B cell (primary cell): ENCODE measurements around the gene GRIP2. TPM values are rescaled to one million over a fixed set of nuclear protein-coding genes. Genes with fewer than 3 reads are reported as not detected.

ENCODE experiments used
- ATAC-seq: fragments of 200-7000 bp; cut with Tn5 transposase; one replicate; pipeline ENCODE4 v1.10.0; 2021; ENCODE audit warnings: low read depth, mild to moderate bottlenecking, moderate number of reproducible peaks, moderate library complexity
- CTCF ChIA-PET: fragments of 350-600 bp; sonication (Branson Sonifier 250); formaldehyde crosslinking; loops from one replicate; lab custom pipeline; 2021; ENCODE audit warnings: antibody characterized with exemption, inconsistent platforms; lab: Charles Lee
- POLR2A ChIA-PET: fragments of 350-600 bp; sonication (Branson Sonifier 250); formaldehyde crosslinking; loops from one replicate; lab custom pipeline; 2021; ENCODE audit warnings: antibody characterized with exemption; lab: Charles Lee
- DNase-seq: peaks from one replicate; pipeline ENCODE4 v3.0.0; 2013
- H2AFZ ChIP-seq: 2 replicates; pipeline ENCODE4 v1.6.1; 2012; ENCODE audit warnings: mild to moderate bottlenecking, low read depth, low read length; ENCODE audit not compliant: insufficient read depth, poor library complexity, severe bottlenecking
- H3K27ac ChIP-seq, 2 donors: 1 replicate in 1 of 2; 2 replicates in 1 of 2; pipeline ENCODE4 v1.5.1; 2012 to 2013; ENCODE audit warnings: low read length in 2 of 2, mild to moderate bottlenecking in 2 of 2, moderate library complexity in 1 of 2
- H3K27me3 ChIP-seq, 4 experiments: fragments of 200-600 bp in 1 of 4; sonication (generic) in 1 of 4; replicated peaks in 1 of 4; 1 replicate in 2 of 4; 2 replicates in 2 of 4; pipeline versions ENCODE4 v1.6.1 to v1.7.0; 2013 to 2016; ENCODE audit warnings: low read length in 3 of 4, mild to moderate bottlenecking in 2 of 4, mixed read lengths in 1 of 4, moderate library complexity in 1 of 4; ENCODE audit not compliant: insufficient read depth in 4 of 4, control insufficient read depth in 3 of 4; ENCODE audit errors: control extremely low read depth in 1 of 4
- H3K36me3 ChIP-seq, 2 experiments: replicated peaks in 1 of 2; 1 replicate in 1 of 2; 2 replicates in 1 of 2; pipeline versions ENCODE4 v1.6.1 to v1.7.1; 2013; ENCODE audit warnings: low read length in 1 of 2; ENCODE audit not compliant: insufficient read depth in 2 of 2, control insufficient read depth in 1 of 2; ENCODE audit errors: control extremely low read depth in 1 of 2, extremely low read depth in 1 of 2
- H3K4me1 ChIP-seq, 2 donors: fragments of 200-600 bp in 1 of 2; sonication (generic) in 1 of 2; 1 replicate in 1 of 2; 2 replicates in 1 of 2; pipeline versions ENCODE4 v1.5.1 to v1.6.1; 2013 to 2017; ENCODE audit warnings: low read length in 2 of 2; ENCODE audit not compliant: control insufficient read depth in 2 of 2, insufficient read depth in 2 of 2
- H3K4me2 ChIP-seq: replicated peaks from 2 replicates; pipeline ENCODE3; 2012; ENCODE audit warnings: mild to moderate bottlenecking, low read depth, low read length; ENCODE audit not compliant: poor library complexity, severe bottlenecking
- H3K4me3 ChIP-seq, 5 experiments: fragments of 200-600 bp in 1 of 5; sonication (generic) in 1 of 5; 1 replicate in 3 of 5; 2 replicates in 2 of 5; pipeline versions ENCODE4 v1.5.1 to v1.7.0; 2011 to 2016; ENCODE audit warnings: low read length in 4 of 5, mild to moderate bottlenecking in 4 of 5, low read depth in 2 of 5, control low read depth in 1 of 5, moderate library complexity in 1 of 5; ENCODE audit not compliant: insufficient read depth in 1 of 5; ENCODE audit errors: control extremely low read depth in 1 of 5, extremely low read depth in 1 of 5
- H3K79me2 ChIP-seq: fragments of 200-600 bp; sonication (generic); one replicate; pipeline ENCODE4 v1.6.0; 2016; ENCODE audit warnings: low read length; ENCODE audit not compliant: control insufficient read depth, insufficient read depth
- H3K9ac ChIP-seq: fragments of 200-600 bp; sonication (generic); 2 replicates; pipeline ENCODE4 v1.6.1; 2017; ENCODE audit warnings: mild to moderate bottlenecking, low read length, moderate library complexity
- H3K9me3 ChIP-seq, 3 donors: one replicate each; pipeline versions ENCODE4 v1.6.1 to v1.7.1; 2013; ENCODE audit warnings: low read length in 2 of 3; ENCODE audit not compliant: control insufficient read depth in 2 of 3, insufficient read depth in 1 of 3; ENCODE audit errors: control extremely low read depth in 1 of 3
- H4K20me1 ChIP-seq: 2 replicates; pipeline ENCODE4 v1.6.0; 2012; ENCODE audit warnings: mild to moderate bottlenecking, low read length; ENCODE audit not compliant: insufficient read depth, control insufficient read depth, poor library complexity, severe bottlenecking
- H3K27ac Mint-ChIP-seq: one replicate; pipeline ENCODE4 v1.8.0; 2021; ENCODE audit warnings: mixed read lengths
- H3K27me3 Mint-ChIP-seq: one replicate; pipeline ENCODE4 v1.8.0; 2021; ENCODE audit warnings: mixed read lengths
- H3K4me1 Mint-ChIP-seq: one replicate; pipeline ENCODE4 v1.8.0; 2021; ENCODE audit warnings: mixed read lengths
- H3K4me3 Mint-ChIP-seq: one replicate; pipeline ENCODE4 v1.8.0; 2021; ENCODE audit warnings: mixed read lengths
- H3K9me3 Mint-ChIP-seq: one replicate; pipeline ENCODE4 v1.8.0; 2022; ENCODE audit warnings: mixed read lengths; ENCODE audit not compliant: insufficient read depth
- CTCF ChIP-seq: fragments of 200-600 bp; IDR thresholded peaks from one replicate; pipeline ENCODE4 v1.8.0; 2022; ENCODE audit warnings: antibody characterized with exemption, mild to moderate bottlenecking
- EZH2 ChIP-seq: IDR thresholded peaks from 2 replicates; pipeline ENCODE4 v1.6.1; 2012; ENCODE audit warnings: borderline replicate concordance, low read depth, mild to moderate bottlenecking, moderate library complexity, low read length; ENCODE audit not compliant: insufficient read depth, poor library complexity, severe bottlenecking
- WGBS: methylation state at CpG from one replicate; pipeline ENCODE4 v1.1.5; 2013; ENCODE audit warnings: missing lambda C conversion rate; ENCODE audit not compliant: insufficient coverage; 5-methylcytosine and 5-hydroxymethylcytosine counted together
- intact Hi-C: fragments of 100-400 bp; cut with micrococcal nuclease; formaldehyde crosslinking; loops from one replicate; pipeline ENCODE4 v1.10.0; 2022
- polyA plus RNA-seq: library from polyadenylated mRNA; depleted of rRNA; stranded (reverse); fragments of >200 nt; gene quantifications from 2 replicates; pipeline ENCODE4 v1.2.3, GENCODE V29; 2012
- total RNA-seq, 2 donors: library from RNA; stranded (reverse); fragments of 120-200 nt in 1 of 2; gene quantifications; 1 replicate in 1 of 2; 2 replicates in 1 of 2; pipeline versions ENCODE4 v1.2.3 to v1.2.4, GENCODE V29; 2013 to 2022

The GRIP2 gene
- total and polyA plus RNA-seq, 2 donors (not counting 1 experiment from before 2014, with no cell fraction given), result not detected

GRCh38 chr3:14479591-14479990, 60.6 kb downstream of the GRIP2 start:
- DNase-seq (no peak), ATAC-seq (no peak)
- Mint-ChIP-seq H3K27me3 (no peaks in the 10 kb centered on the region), H3K4me3 (no peak overlapping the region), H3K4me1 (no peaks in the 10 kb centered on the region), H3K27ac (no peak overlapping the region), H3K9me3 (no peaks in the 10 kb centered on the region)
- no peak overlapping the region for H3K9ac ChIP-seq
- ChIA-PET CTCF (interaction anchor here (1.1 to 2.5 kb wide), 2 partner anchors 12 to 276 kb away, joined by 3 to 8 read pairs; no protein-coding TSS in a partner anchor), POLR2A (no interaction called here)
- no peak overlapping the region for H2AFZ ChIP-seq
- H3K27ac ChIP-seq, result no peak overlapping the region
- no peaks in the 10 kb centered on the region for H3K4me1 ChIP-seq
- H3K36me3 ChIP-seq, result peaks cover 0 to 87% of the 10 kb centered on the region in 2 experiments
- no peak overlapping the region for H3K4me2 ChIP-seq
- TF ChIP-seq CTCF (no peak), EZH2 (no peak)
- no peaks in the 10 kb centered on the region for H3K27me3 ChIP-seq
- no peaks in the 10 kb centered on the region for H3K79me2 ChIP-seq
- H4K20me1 ChIP-seq, result no peaks in the 10 kb centered on the region
- 96% methylated on average over 6 of the region's 6 CpGs for WGBS
- intact Hi-C loops, result no loop called here
- H3K4me3 ChIP-seq, result no peak overlapping the region
- no peaks in the 10 kb centered on the region for H3K9me3 ChIP-seq

- Mint-ChIP-seq H3K27ac (no peak overlapping the region), H3K27me3 (no peaks in the 10 kb centered on the region), H3K4me3 (no peak overlapping the region), H3K9me3 (no peaks in the 10 kb centered on the region), H3K4me1 (no peaks in the 10 kb centered on the region)
- Histone ChIP-seq H2AFZ (no peak overlapping the region), H3K9ac (no peak overlapping the region), H3K27ac (no peak overlapping the region), H3K4me1 (no peaks in the 10 kb centered on the region), H3K27me3 (no peaks in the 10 kb centered on the region), H3K4me2 (no peak overlapping the region), H3K4me3 (no peak overlapping the region), H4K20me1 (no peaks in the 10 kb centered on the region), H3K9me3 (no peaks in the 10 kb centered on the region), H3K79me2 (no peaks in the 10 kb centered on the region), H3K36me3 (peaks cover 0 to 86% of the 10 kb centered on the region in 2 experiments)
- ChIA-PET POLR2A (no interaction called here), CTCF (interaction anchor here (1.1 to 2.5 kb wide), 2 partner anchors 12 to 275 kb away, joined by 3 to 8 read pairs; no protein-coding TSS in a partner anchor)
- 100% methylated on average over 5 of the region's 8 CpGs for WGBS
- intact Hi-C loops, result no loop called here
- TF ChIP-seq CTCF, result no peak
- TF ChIP-seq EZH2, result no peak
- no peak for DNase-seq
- ATAC-seq, result no peak
These were observed 61.1 kb downstream of the GRIP2 start for GRCh38 chr3:14478956-14479550.
